Esophagus muscularis mucosa (tissue), 4 donors: Measurements from ENCODE around the gene HS2ST1. TPM values are rescaled to one million over a fixed set of nuclear protein-coding genes. Genes with fewer than 3 reads are reported as not detected.
"Not testable (repeated sequence)": the region's sequence is repeated elsewhere in the genome, so short reads cannot be mapped to it uniquely, and the experiment has no call there.

ENCODE experiments used
- DNase-seq: peaks from one replicate; pipeline ENCODE4 v3.0.0-alpha.2; 2017; ENCODE audit errors: extremely low spot score
- H3K27ac ChIP-seq, 4 donors: fragments of 200-600 bp; sonication (generic); replicated peaks in 1 of 4; 1 replicate in 3 of 4; 2 replicates in 1 of 4; pipeline ENCODE4 v1.5.1; 2016 to 2019; ENCODE audit warnings: mild to moderate bottlenecking in 1 of 4
- H3K27me3 ChIP-seq, 4 donors: fragments of 200-600 bp; sonication (generic); one replicate each; pipeline versions ENCODE4 v1.5.1 to v1.6.0; 2016 to 2019
- H3K36me3 ChIP-seq, 4 donors: fragments of 200-600 bp; sonication (generic); one replicate each; pipeline ENCODE4 v1.5.1; 2016 to 2019
- H3K4me1 ChIP-seq, 4 donors: fragments of 200-600 bp; sonication (generic); one replicate each; pipeline ENCODE4 v1.5.1; 2016 to 2019
- H3K4me3 ChIP-seq, 4 donors: fragments of 200-600 bp; sonication (generic); 1 replicate in 2 of 4; 2 replicates in 2 of 4; pipeline ENCODE4 v1.5.1; 2016 to 2019; ENCODE audit warnings: mild to moderate bottlenecking in 4 of 4, moderate library complexity in 1 of 4
- H3K9me3 ChIP-seq, 4 donors: fragments of 200-600 bp; sonication (generic); 1 replicate in 3 of 4; 2 replicates in 1 of 4; pipeline ENCODE4 v1.5.1; 2016 to 2019
- CTCF ChIP-seq, 3 experiments: fragments of 200-600 bp in 2 of 3; fragments of 450-650 bp in 1 of 3; sonication (generic) in 2 of 3; IDR thresholded peaks; one replicate each; pipeline ENCODE4 v1.5.1; 2017 to 2019; ENCODE audit warnings: antibody characterized with exemption in 3 of 3, mild to moderate bottlenecking in 2 of 3, moderate library complexity in 1 of 3
- EP300 ChIP-seq: sonication (generic); formaldehyde crosslinking; IDR thresholded peaks from one replicate; pipeline ENCODE4 v1.6.1; 2017; ENCODE audit warnings: antibody characterized with exemption
- POLR2A ChIP-seq: fragments of 450-650 bp; IDR thresholded peaks from one replicate; pipeline ENCODE4 v1.6.1; 2017; ENCODE audit warnings: antibody characterized with exemption, moderate library complexity, mild to moderate bottlenecking, low read depth
- POLR2AphosphoS5 ChIP-seq, 2 donors: sonication (generic); formaldehyde crosslinking; IDR thresholded peaks; one replicate each; pipeline ENCODE4 v1.6.1; 2017; ENCODE audit warnings: antibody characterized with exemption in 2 of 2
- WGBS: methylation state at CpG from one replicate; pipeline ENCODE4 v1.1.5; 2018; 5-methylcytosine and 5-hydroxymethylcytosine counted together
- intact Hi-C: fragments of 100-400 bp; cut with DNase I; formaldehyde crosslinking; loops from one replicate; pipeline ENCODE4 v1.15.1; 2023
- total RNA-seq, 4 donors: library from RNA; depleted of rRNA; stranded (reverse); fragments of >200 nt; gene quantifications; one replicate each; pipeline versions ENCODE4 v1.1.0 to v1.2.1, GENCODE V29; 2016

HS2ST1 gene
- total RNA-seq, 4 donors from 2014 or later: 8.5 to 11.6 (median 9.4) TPM

- no peak for TF ChIP-seq POLR2AphosphoS5 (IDR thresholded peaks at IDR 0.05)
- no peak for TF ChIP-seq CTCF (IDR thresholded peaks at IDR 0.05)
- TF ChIP-seq POLR2A: no peak
- no peak for TF ChIP-seq EP300
- no peak for DNase-seq
- Histone ChIP-seq H3K4me1 (peaks cover 0 to 2% (median 0%) of the 10 kb centered on the region in 4 donors), H3K4me3 (no peak overlapping the region), H3K27ac (no peak overlapping the region), H3K36me3 (no peaks in the 10 kb centered on the region), H3K27me3 (no peaks in the 10 kb centered on the region), H3K9me3 (no peaks in the 10 kb centered on the region)
- intact Hi-C loops: no loop called here
- WGBS: 73% methylated on average over 3 of the region's 3 CpGs
These were observed 38.7 kb downstream of the HS2ST1 start for GRCh38 chr1:86953167-86953566.

DNA sequence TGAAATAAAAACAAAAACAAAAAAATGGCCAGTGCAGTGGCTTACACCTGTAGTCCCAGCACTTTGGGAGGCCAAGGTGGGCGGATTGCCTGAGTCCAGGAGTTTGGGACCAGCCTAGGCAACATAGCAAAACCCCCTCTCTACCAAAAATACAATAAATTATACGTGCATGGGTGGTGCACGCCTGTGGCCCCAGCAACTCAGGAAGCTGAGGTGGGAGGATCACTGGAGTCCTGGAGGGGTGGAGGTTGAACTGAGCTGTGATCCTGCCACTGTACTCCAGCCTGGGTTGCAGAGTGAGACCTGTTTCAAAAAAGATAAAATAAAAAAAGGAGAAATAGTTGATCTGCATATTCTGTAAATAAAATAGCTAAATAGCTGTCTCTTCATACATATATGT lies 41.2 kb downstream of the HS2ST1 start:
- Histone ChIP-seq H3K4me1 (no peaks in the 10 kb centered on the region), H3K4me3 (no peak overlapping the region), H3K36me3 (no peaks in the 10 kb centered on the region), H3K27me3 (no peaks in the 10 kb centered on the region), H3K9me3 (no peaks in the 10 kb centered on the region), H3K27ac (no peak overlapping the region)
- intact Hi-C loops: no loop called here
- WGBS: 86% methylated on average over 3 of the region's 3 CpGs
- no peak for TF ChIP-seq EP300
- no peak for TF ChIP-seq CTCF (IDR thresholded peaks at IDR 0.05)
- no peak for TF ChIP-seq POLR2AphosphoS5 (IDR thresholded peaks at IDR 0.05)
- no peak for TF ChIP-seq POLR2A
- no peak for DNase-seq

DNA sequence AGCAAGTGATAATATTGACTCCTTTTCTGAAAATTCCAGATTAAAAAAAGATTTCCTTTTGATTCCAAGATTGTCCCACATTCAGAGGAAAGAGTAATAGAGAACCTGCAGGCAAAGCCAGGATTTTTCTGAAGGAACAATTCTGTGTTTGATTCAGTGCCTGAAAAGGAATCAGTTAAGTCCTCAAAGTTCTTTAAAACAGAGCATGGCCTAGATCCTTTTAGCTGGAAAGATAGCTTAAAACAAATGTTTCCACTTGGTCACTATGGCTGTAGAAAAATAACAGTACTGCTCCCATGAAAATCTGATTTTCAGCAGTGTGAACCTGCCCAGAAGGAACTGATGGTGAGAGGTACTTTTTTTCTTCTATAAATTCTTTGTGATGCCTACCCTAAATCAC lies 41.8 kb downstream of the HS2ST1 start:
- Histone ChIP-seq H3K9me3 (no peaks in the 10 kb centered on the region), H3K27me3 (no peaks in the 10 kb centered on the region)

DNA sequence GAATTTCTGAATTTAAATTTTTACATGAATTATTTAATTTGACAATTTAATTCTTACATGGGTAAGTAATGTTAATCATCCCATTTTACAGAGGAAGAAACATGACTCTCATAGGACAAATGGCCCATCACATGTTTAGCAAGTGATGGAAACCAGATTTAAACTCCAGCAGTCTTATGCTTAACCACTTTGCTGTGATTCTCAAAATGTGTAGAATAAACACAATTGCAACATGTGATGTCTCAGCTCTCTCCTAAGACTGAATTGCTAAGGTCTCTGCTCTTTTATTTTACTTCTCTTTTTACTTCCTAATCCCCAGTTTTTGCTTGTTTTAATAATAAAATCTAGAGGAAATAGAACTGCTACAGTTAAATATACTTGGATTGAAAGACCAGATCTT lies 42.8 kb downstream of the HS2ST1 start:
- Histone ChIP-seq H3K27ac (no peak overlapping the region), H3K4me3 (no peak overlapping the region), H3K9me3 (no peaks in the 10 kb centered on the region), H3K36me3 (no peaks in the 10 kb centered on the region), H3K4me1 (no peaks in the 10 kb centered on the region), H3K27me3 (no peaks in the 10 kb centered on the region)
- intact Hi-C loops: no loop called here
- no peak for DNase-seq
- TF ChIP-seq EP300: no peak
- no peak for TF ChIP-seq CTCF (IDR thresholded peaks at IDR 0.05)
- no peak for TF ChIP-seq POLR2A
- no peak for TF ChIP-seq POLR2AphosphoS5 (IDR thresholded peaks at IDR 0.05)

More for the DNA sequence above, 41.8 kb downstream of the HS2ST1 start:
- no peak overlapping the region for H3K4me3 ChIP-seq
- no peak overlapping the region for H3K27ac ChIP-seq
- DNase-seq: no peak
- no peaks in the 10 kb centered on the region for H3K4me1 ChIP-seq
- no peak for TF ChIP-seq CTCF (IDR thresholded peaks at IDR 0.05)
- no peak for TF ChIP-seq EP300
- TF ChIP-seq POLR2A: no peak
- no peak for TF ChIP-seq POLR2AphosphoS5 (IDR thresholded peaks at IDR 0.05)
- H3K36me3 ChIP-seq: no peaks in the 10 kb centered on the region
- intact Hi-C loops: no loop called here

GRCh38 chr1:86960548-86960947 lies 46.1 kb downstream of the HS2ST1 start:
- intact Hi-C loops: no loop called here

DNA sequence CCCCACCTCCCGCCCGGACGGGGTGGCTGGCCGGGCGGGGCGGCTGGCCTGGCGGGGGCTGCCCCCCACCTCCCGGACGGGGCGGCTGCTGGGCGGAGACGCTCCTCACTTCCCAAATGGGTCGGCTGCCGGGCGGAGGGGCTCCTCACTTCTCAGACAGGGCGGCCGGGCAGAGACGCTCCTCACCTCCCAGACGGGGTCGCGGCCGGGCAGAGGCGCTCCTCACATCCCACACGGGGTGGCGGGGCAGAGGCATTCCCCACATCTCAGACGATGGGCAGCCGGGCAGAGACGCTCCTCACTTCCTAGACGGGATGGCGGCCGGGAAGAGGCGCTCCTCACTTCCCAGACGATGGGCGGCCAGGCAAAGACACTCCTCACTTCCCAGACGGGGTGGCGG lies 49.4 kb downstream of the HS2ST1 start:
- intact Hi-C loops: loop anchor here (2.0 kb wide), 1 partner anchor 131 kb away; no protein-coding TSS in a partner anchor
- not testable (repeated sequence) for H3K9me3 ChIP-seq, H3K36me3 ChIP-seq, H3K27ac ChIP-seq, H3K4me3 ChIP-seq, DNase-seq, H3K27me3 ChIP-seq, H3K4me1 ChIP-seq
- 96% methylated on average over 4 of the region's 36 CpGs for WGBS

More at GRCh38 chr1:86960548-86960947, 46.1 kb downstream of the HS2ST1 start:
- H3K27me3 ChIP-seq: no peaks in the 10 kb centered on the region
- TF ChIP-seq EP300: no peak
- TF ChIP-seq CTCF (IDR thresholded peaks at IDR 0.05): no peak
- TF ChIP-seq POLR2AphosphoS5 (IDR thresholded peaks at IDR 0.05): no peak
- TF ChIP-seq POLR2A: no peak
- no peaks in the 10 kb centered on the region for H3K36me3 ChIP-seq
- H3K4me3 ChIP-seq: no peak overlapping the region
- DNase-seq: no peak
- no peaks in the 10 kb centered on the region for H3K4me1 ChIP-seq
- H3K27ac ChIP-seq: no peak overlapping the region
- H3K9me3 ChIP-seq: no peaks in the 10 kb centered on the region
